ENCODE measurements around the gene IL31RA.
"Not testable (repeated sequence)": the region's sequence is repeated elsewhere in the genome, so short reads cannot be mapped to it uniquely, and the experiment has no call there.

- not testable (repeated sequence) for TF ChIP-seq CTCF, POLR2AphosphoS5 (IDR thresholded peaks at IDR 0.05)
Measured at GRCh38 chr5:55937598-55937997, 86.4 kb downstream of the IL31RA start.

All from breast epithelium (tissue), 3 donors.